ENCODE data around the gene PLXDC2.

PLXDC2 gene

DNA sequence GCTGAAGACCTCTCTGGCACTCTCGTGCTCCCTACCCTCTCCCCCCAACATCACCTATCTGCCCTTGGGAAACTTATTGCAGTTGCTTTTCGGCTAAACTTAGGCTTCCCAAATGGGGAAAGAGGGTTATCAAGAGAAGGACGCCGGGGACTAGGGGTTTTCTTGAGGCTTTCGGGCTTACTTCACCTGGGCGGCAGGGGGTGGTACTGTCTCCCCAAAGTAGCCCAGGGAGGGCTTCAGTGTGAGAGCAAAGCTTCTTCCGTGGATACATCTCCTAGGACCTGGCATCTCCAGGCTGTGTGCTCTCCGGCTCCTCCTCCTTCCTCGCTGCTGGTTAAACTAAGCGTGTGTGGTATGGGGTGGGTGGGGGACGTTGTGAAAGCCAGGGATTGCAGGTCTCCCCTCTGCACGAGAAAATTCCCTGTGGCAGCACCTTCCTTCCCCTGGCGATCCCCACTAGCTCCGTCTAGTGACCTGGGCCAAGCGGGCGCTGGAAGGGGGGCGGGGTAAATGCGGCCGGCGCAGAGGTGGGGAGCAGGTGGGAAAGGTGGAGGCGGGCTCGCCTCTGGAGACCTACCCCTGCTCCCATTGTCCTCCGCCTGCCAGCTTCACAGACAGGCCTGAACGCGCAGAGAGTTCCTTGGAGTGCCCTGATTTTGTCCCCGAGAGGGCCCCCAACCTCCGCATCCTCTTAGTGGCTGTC lies 1.1 kb downstream of the PLXDC2 start:
- no peak for DNase-seq

GRCh38 chr10:19818876-19819275 lies 2.6 kb downstream of the PLXDC2 start:
- no peak for DNase-seq

- DNase-seq = peak in 1 of 2 donors; percentile 18
These were observed 3.3 kb downstream of the PLXDC2 start for GRCh38 chr10:19819419-19820033.

GRCh38 chr10:19824381-19825342 lies 8.4 kb downstream of the PLXDC2 start:
- no peak for DNase-seq

DNA sequence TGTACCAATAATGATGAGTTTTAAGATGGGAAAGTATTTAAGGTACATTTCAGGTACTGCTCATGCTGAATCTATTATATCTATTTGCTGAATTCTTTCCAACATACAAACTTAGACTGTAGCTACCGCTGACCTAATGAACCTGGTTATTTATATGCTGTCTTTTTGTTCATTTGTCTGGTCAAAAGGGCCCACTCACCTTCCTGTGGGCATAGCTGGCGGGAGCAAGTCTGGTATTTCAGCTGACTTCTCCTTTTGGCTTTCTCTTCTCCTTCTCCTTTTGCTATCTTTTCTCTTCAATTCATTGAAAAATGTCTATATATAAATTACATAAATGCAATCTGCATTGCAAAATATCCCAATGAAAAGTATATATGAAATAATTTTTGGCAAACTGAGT lies 9.5 kb downstream of the PLXDC2 start:
- DNase-seq = no peak

- DNase-seq = no peak
These were observed 10.5 kb downstream of the PLXDC2 start for GRCh38 chr10:19826712-19827111.

GRCh38 chr10:19828278-19829049 lies 12.2 kb downstream of the PLXDC2 start:
- no peak for DNase-seq

- DNase-seq = no peak
These were observed 16.5 kb downstream of the PLXDC2 start for GRCh38 chr10:19832699-19833098.

DNA sequence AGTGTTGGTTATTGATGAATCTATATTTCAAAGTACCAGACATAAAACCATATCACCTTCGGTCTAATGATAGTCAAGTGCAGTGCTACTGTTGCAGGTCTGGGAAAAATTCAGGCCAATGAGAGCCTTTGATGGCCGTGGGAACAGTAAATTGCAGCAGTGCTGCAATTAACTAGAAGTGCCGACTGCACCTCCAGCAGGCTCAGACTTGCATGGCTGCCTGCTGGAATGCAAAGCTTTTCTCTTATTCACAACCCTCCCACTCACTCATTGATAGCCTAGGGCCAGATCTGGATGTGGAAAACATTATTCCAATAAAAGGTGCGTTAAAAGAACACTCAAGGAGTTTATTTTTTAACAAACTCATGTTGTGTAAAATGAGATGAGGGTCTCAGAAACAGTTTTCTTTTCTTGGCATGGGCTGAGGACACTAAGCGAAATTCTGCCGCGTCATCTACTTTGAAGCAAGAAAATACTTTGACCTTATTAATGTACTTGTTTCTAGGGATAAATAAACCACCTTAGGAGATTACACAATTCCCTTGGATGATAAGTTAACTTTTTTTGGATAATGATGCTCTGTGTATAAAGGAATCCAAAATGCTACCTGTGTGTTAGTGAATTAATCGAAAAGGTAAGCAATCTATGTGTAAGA lies 17.1 kb downstream of the PLXDC2 start:
- DNase-seq = no peak

GRCh38 chr10:19835952-19836351 lies 19.7 kb downstream of the PLXDC2 start:
- no peak for DNase-seq

DNA sequence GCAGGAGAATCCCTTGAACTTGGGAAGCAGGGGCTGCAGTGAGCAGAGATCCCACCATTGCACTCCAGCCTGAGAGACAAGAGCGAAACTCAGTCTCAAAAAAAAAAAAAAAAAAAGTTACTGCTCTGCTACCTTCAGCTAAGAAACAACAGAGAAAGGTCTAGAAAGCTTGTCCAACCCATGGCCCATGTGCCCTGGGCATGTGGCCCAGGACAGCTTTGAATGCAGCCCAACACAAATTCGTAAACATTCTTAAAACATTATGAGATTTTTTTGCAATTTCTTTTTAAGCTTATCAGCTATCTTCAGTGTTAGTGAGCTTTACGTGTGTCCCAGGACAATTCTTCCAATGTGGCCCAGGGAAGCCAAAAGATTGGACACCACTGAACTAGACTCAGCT lies 22.9 kb downstream of the PLXDC2 start:
- DNase-seq = no peak

- no peak for DNase-seq
These were observed 23.3 kb downstream of the PLXDC2 start for GRCh38 chr10:19839552-19839951.

DNA sequence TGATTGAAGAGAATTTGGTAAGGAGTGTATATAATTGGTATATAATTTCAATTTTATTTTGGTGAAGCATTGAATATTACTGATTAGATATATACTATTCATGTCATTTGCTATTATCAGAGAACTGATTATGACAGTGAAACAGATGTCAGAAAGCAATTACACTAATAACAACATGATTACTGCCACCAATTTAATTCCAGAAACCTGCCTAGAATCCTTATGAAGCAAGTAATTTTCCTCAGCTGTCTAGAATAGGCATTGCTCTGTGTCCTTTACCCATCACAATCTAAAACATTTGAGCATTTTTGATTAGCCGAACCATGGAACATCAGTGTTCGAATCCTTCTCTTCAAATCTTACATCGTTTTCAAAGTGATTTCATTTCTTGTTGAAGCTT lies 24.5 kb downstream of the PLXDC2 start:
- no peak for DNase-seq

GRCh38 chr10:19843487-19843886 lies 27.3 kb downstream of the PLXDC2 start:
- DNase-seq = no peak

- DNase-seq = no peak
These were observed 29.5 kb downstream of the PLXDC2 start for GRCh38 chr10:19845503-19846368.

GRCh38 chr10:19847321-19847720 lies 31.1 kb downstream of the PLXDC2 start:
- DNase-seq = no peak

DNA sequence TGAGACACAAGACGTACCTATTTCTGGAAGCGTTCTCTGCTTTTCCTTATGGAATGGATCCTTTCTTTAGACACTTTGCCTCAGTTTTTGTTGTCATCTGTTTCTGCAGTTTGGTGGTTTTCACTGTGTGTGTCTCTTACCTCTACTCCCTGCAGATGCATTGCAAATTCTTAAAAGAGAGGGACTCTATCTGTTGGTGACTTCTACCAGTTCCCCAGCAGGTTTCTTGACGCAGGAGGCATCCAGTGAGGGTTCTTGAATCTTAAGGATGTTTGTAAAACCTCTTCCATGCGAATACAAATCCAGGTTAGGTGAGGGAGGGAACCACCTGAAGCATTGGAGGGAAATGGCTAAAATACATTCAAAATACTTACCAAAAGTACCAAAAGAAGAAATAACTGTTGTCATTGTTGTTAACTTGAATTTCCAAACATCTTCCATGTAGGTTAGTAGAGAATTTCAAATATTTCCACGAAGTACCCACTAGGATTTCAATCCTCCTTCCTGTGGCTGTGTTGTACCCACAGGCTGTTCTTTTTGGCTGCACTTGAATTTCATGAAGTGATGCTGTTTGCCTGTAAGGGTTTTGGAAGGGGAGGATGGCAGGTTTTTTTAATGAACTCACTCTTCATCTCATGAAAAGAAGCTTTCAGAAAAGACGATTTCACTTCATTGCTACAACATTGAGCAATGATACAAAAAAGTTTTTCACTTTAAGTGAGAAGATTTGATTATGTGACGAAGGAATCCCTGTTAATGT lies 32.2 kb downstream of the PLXDC2 start:
- DNase-seq = no peak

DNA sequence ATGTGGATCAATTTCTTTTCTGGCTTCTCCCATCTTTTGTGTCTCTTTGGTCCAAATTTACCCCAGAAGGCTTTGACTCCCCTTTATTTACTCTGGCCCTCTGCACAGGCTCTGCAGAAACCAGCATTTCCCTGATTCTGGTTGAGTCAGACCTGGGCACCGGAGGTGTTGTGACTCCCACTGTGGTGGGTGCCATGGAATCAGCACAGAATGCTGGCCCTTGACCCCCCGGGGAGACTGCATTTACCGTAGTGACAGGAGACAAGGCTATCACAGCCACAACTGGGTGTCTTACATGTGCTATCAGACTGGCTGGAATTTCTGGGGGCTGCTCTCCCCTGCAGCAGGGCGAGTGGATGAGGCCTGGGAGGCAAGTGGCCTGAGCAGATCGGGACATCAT lies 37.6 kb downstream of the PLXDC2 start:
- no peak for DNase-seq

DNA sequence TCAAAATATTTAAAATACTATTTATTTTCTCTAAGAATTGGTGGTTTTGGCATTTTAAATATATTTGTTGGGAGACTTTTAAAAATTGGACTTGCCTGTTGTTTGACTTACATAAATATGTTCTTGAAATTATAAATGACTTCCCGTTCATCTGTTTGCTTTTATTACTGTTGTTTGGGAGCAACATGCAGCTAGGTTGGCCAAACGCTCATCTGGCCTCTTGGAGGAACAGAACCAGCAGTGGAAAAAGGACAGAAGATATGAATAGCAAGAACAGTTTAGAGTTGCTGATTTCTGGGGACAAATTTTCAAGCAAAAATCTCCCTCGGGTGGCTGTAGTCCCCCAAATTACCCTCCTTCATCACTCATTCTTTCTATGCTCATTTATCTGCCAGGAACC lies 41.6 kb downstream of the PLXDC2 start:
- no peak for DNase-seq

DNA sequence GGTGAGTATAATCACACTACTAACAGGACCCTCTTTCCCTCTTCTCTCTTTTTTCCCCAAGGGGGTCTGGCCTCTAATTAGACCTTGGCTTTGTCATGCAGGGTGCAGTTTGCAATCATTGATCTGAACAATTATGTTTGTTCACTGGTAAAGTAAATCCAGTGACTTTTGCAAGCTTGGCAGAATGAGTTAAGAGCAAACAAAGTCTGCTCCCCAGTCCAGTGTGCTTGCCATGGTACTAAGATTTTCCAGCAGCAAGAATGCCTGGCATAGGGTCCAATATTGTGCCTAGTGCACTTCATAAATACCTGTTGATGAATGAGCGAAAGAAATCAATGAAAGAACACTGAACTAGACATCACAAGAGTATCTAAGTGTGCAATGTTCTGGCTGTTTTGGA lies 43.9 kb downstream of the PLXDC2 start:
- no peak for DNase-seq
